AG09319 (cell line): ENCODE results near the gene KIF2A.

ENCODE experiments used
- DNase-seq: peaks from one replicate; pipeline ENCODE4 v3.0.0-alpha.2; 2010; ENCODE audit warnings: low read depth; ENCODE audit errors: extremely low read depth
- TF ChIP-seq, protein P1 (sequence below): IDR thresholded peaks from 2 replicates; pipeline ENCODE4 v1.5.1; 2011; ENCODE audit warnings: low read depth, mild to moderate bottlenecking, inconsistent platforms, low read length, moderate library complexity

KIF2A gene

DNA sequence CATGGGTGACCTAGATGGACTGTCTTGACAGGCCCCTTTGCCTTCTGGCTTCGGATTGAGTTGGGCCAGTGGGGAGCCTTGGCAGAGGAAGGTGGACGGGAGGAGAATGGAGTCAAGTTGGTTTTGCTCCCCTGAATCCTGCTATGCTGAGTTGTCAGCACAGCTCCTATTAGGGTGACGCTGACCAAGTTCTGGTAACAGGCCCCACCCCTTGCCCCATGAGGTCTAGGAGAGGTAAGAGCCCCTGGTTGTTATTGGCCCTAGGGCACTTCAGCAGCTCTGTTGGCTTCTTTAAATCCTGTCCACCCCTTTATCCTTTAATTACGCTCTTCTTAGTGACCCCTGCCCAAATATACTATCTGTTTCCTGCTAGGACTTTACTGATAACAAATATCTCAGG is 39.4 kb upstream of the KIF2A start:
- DNase-seq = no peak
- TF ChIP-seq, protein P1, sequence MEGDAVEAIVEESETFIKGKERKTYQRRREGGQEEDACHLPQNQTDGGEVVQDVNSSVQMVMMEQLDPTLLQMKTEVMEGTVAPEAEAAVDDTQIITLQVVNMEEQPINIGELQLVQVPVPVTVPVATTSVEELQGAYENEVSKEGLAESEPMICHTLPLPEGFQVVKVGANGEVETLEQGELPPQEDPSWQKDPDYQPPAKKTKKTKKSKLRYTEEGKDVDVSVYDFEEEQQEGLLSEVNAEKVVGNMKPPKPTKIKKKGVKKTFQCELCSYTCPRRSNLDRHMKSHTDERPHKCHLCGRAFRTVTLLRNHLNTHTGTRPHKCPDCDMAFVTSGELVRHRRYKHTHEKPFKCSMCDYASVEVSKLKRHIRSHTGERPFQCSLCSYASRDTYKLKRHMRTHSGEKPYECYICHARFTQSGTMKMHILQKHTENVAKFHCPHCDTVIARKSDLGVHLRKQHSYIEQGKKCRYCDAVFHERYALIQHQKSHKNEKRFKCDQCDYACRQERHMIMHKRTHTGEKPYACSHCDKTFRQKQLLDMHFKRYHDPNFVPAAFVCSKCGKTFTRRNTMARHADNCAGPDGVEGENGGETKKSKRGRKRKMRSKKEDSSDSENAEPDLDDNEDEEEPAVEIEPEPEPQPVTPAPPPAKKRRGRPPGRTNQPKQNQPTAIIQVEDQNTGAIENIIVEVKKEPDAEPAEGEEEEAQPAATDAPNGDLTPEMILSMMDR = no peak

DNA sequence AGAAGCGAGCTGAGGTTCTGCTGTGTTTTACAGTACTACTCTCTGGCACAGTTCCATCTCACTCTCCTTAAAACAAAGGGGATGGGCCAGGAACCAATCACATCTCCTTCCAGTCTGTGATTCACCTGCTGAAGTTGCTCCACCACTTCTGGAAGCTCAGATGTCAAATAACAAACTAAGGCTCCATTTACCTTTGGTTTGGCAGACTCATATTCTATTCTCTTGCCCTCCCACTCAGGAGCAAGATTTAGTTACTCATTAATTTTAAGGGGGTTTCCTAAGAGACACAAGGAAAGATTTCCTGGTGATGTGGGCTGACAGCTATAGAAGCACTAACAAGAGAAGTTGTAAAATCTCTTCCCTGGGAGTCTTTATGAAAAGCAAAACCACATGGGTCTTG is 37.8 kb upstream of the KIF2A start:
- no peak for DNase-seq
- TF ChIP-seq, protein P1 = no peak

DNA sequence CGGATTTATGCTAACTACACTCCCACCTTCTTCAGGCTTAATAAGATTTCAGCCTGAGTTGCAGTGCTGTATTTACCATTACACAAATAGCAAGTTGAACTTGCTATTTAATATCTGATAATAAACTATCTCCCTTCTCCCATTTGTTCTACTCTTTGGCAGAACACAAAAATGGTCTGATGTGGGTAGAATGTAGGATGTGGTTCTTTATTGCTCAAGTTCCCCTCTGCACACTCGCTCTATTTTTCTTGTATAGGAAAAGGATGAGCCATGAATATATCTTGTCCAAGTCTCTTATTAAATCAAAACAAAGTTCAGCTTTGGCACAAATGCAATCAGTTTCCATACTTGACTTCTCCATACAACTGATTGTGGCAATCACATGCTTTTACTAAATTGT is 37.2 kb upstream of the KIF2A start:
- DNase-seq = no peak
- TF ChIP-seq, protein P1 = no peak

DNA sequence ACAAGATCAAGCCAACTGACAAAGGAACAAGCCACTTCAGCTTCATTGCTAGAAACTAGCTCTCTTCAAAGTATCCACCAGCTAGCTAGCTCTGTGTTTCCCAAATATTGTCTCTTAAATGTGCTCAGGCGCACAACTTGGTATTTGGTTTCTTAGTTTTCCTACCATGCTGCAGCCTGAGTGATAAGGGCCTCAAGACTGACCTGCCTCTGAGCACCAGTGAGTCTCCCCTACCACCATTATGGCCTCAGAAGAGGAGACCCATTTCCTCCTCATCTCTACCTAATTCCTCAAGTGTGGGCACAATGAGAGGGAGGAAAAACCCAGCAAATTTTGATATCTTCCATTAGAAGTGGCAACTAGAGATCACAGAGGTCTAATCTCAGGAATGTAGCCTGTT is 34.6 kb upstream of the KIF2A start:
- DNase-seq = no peak
- TF ChIP-seq, protein P1 = no peak

DNA sequence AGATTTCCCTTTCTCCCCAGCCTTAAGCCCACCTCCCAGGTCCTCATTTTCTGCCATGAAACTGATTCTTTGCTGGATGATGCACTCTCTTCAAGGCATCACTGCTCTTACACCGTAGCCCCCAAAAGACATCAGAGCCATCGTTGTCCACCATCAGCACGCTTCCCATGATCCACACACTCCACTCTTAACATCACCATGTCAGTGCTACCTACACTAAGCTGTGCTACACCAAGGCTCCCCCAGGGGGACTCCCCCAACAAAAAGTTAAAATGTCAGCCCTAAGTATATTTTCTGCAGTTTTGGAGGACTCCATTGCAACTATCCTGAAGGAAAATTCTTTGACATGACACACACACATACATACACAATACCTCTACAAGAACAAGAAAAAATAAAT is 34.1 kb upstream of the KIF2A start:
- TF ChIP-seq, protein P1 = no peak
- DNase-seq = no peak

DNA sequence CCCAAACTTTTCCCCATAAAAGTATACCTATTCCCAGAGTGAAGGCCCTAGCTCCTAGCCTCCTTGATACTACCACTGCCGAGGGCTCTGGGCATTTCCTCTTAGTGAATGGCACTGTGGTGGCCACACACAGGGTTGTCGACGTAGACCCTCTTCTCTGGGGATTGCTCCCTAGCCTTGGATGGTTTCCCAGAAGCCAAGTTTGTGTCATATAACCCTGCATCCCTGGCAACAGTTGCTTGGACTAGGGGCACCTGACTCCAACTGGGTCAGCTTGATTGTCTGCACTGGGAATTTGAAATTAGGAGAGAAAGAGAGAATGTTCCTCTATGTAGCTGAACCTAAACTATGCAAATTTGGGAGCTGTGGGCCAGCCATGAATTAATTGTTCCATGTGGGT is 32.3 kb upstream of the KIF2A start:
- TF ChIP-seq, protein P1 = no peak
- DNase-seq = no peak

DNA sequence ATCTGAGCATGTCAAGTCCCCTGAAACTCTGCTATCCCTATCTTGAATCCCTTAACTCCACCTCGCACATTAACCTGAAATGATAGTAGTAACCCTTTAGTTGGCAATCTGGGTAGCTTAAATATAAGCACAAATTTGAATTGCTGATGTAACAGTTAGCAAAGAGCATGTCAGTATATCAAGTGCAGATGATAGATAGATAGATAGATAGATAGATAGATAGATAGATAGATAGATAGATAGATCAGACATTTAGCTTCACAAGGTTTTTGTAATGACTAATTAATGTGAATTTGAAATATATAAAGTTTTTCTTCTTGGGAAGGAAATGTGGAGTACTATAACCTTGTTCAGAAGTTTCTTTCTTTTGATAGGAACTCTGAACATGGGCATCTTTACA is 30.4 kb upstream of the KIF2A start:
- no peak for DNase-seq

More for the DNA sequence above, 30.4 kb upstream of the KIF2A start:
- TF ChIP-seq, protein P1 = no peak
